ENCODE results near the gene SMPD4. TPM values are rescaled to one million over a fixed set of nuclear protein-coding genes. Genes with fewer than 3 reads are reported as not detected.

The SMPD4 gene
- total and polyA plus RNA-seq, 2 of the 8 experiments (the other 6 are each of a cell fraction or from before 2014, with no cell fraction given), result 102 to 106 TPM

DNA sequence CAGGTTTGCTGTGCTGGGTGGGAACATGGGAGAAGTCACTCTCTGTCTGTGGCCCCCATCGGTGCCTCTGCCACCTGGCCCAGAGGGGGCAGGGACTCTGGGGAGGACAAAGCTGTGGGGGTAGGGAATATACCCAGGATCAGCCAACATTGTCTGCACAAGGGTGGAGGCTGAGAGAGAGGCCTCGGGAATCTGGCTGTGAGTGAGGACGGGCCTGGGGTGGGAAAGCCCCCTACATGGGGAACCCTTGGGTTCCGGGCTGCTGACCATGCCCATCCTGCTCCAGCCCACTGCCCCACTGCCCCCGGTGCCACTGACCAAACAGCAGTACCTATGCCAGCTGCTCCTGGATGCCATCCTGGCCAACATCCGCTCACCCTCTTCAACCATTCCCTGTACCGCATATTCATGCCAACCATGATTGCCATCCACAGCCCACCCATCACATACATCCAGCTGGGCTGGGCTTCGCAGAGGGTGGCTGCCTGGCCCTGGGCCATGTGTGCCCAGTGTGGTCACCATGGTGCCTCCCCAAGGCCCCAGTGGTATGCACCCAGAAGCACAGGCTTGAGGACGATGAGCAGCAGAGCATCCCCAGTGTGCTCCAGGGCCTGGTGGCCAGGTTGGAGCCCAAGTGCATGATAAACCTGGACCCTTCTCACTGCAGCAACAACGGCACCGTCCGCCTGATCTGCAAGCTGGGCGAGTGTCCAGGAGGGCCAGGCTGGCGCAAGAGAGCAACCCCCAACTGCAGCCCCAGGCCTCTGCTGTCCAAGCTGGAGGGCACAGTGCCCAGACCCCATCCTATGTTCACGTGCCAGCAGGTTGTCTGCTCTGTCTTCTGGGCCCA, 45.5 kb downstream of the SMPD4 start (continued):
- TF ChIP-seq, protein P1, sequence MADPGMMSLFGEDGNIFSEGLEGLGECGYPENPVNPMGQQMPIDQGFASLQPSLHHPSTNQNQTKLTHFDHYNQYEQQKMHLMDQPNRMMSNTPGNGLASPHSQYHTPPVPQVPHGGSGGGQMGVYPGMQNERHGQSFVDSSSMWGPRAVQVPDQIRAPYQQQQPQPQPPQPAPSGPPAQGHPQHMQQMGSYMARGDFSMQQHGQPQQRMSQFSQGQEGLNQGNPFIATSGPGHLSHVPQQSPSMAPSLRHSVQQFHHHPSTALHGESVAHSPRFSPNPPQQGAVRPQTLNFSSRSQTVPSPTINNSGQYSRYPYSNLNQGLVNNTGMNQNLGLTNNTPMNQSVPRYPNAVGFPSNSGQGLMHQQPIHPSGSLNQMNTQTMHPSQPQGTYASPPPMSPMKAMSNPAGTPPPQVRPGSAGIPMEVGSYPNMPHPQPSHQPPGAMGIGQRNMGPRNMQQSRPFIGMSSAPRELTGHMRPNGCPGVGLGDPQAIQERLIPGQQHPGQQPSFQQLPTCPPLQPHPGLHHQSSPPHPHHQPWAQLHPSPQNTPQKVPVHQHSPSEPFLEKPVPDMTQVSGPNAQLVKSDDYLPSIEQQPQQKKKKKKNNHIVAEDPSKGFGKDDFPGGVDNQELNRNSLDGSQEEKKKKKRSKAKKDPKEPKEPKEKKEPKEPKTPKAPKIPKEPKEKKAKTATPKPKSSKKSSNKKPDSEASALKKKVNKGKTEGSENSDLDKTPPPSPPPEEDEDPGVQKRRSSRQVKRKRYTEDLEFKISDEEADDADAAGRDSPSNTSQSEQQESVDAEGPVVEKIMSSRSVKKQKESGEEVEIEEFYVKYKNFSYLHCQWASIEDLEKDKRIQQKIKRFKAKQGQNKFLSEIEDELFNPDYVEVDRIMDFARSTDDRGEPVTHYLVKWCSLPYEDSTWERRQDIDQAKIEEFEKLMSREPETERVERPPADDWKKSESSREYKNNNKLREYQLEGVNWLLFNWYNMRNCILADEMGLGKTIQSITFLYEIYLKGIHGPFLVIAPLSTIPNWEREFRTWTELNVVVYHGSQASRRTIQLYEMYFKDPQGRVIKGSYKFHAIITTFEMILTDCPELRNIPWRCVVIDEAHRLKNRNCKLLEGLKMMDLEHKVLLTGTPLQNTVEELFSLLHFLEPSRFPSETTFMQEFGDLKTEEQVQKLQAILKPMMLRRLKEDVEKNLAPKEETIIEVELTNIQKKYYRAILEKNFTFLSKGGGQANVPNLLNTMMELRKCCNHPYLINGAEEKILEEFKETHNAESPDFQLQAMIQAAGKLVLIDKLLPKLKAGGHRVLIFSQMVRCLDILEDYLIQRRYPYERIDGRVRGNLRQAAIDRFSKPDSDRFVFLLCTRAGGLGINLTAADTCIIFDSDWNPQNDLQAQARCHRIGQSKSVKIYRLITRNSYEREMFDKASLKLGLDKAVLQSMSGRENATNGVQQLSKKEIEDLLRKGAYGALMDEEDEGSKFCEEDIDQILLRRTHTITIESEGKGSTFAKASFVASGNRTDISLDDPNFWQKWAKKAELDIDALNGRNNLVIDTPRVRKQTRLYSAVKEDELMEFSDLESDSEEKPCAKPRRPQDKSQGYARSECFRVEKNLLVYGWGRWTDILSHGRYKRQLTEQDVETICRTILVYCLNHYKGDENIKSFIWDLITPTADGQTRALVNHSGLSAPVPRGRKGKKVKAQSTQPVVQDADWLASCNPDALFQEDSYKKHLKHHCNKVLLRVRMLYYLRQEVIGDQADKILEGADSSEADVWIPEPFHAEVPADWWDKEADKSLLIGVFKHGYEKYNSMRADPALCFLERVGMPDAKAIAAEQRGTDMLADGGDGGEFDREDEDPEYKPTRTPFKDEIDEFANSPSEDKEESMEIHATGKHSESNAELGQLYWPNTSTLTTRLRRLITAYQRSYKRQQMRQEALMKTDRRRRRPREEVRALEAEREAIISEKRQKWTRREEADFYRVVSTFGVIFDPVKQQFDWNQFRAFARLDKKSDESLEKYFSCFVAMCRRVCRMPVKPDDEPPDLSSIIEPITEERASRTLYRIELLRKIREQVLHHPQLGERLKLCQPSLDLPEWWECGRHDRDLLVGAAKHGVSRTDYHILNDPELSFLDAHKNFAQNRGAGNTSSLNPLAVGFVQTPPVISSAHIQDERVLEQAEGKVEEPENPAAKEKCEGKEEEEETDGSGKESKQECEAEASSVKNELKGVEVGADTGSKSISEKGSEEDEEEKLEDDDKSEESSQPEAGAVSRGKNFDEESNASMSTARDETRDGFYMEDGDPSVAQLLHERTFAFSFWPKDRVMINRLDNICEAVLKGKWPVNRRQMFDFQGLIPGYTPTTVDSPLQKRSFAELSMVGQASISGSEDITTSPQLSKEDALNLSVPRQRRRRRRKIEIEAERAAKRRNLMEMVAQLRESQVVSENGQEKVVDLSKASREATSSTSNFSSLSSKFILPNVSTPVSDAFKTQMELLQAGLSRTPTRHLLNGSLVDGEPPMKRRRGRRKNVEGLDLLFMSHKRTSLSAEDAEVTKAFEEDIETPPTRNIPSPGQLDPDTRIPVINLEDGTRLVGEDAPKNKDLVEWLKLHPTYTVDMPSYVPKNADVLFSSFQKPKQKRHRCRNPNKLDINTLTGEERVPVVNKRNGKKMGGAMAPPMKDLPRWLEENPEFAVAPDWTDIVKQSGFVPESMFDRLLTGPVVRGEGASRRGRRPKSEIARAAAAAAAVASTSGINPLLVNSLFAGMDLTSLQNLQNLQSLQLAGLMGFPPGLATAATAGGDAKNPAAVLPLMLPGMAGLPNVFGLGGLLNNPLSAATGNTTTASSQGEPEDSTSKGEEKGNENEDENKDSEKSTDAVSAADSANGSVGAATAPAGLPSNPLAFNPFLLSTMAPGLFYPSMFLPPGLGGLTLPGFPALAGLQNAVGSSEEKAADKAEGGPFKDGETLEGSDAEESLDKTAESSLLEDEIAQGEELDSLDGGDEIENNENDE (IDR thresholded peaks at IDR 0.05; ENCODE audit: insufficient replicate concordance, low read length), result no peak
- TF ChIP-seq NRF1 (IDR thresholded peaks at IDR 0.05; ENCODE audit: low read depth, low read length) (no peak), EP300 (IDR thresholded peaks at IDR 0.05; ENCODE audit: borderline replicate concordance in 1 of 2, low read depth in 2 of 2, low read length in 2 of 2) (no peak), HDAC2 (IDR thresholded peaks at IDR 0.05; ENCODE audit: borderline replicate concordance in 1 of 2, low read depth in 2 of 2, low read length in 2 of 2) (no peak), CEBPB (IDR thresholded peaks at IDR 0.05; ENCODE audit: low read depth, low read length) (no peak), CTBP2 (IDR thresholded peaks at IDR 0.05; ENCODE audit: borderline replicate concordance, insufficient read depth, insufficient read length, low read length) (no peak), TAF7 (optimal IDR thresholded peaks at IDR 0.05; ENCODE audit: borderline replicate concordance, low read depth, low read length) (no peak), SIN3A (conservative IDR thresholded peaks at IDR 0.05 in 1 of 2, IDR thresholded peaks at IDR 0.05 in 1 of 2; ENCODE audit: low read depth in 1 of 2, low read length in 2 of 2) (no peak)
